Uterus (tissue), 4 donors: ENCODE results near the gene OCA2. TPM values are rescaled to one million over a fixed set of nuclear protein-coding genes. Genes with fewer than 3 reads are reported as not detected.

Experiments used
- DNase-seq, 2 donors: peaks; one replicate each; pipeline ENCODE4 v3.0.0-alpha.2; 2019 to 2020
- H3K27ac ChIP-seq, 2 donors: fragments of 200-600 bp; sonication (generic); 1 replicate in 1 of 2; 2 replicates in 1 of 2; pipeline ENCODE4 v1.5.1; 2016 to 2018
- H3K27me3 ChIP-seq, 2 donors: fragments of 200-600 bp; sonication (generic); one replicate each; pipeline ENCODE4 v1.5.1; 2018 to 2019; ENCODE audit warnings: control low read depth in 1 of 2
- H3K36me3 ChIP-seq, 2 donors: fragments of 200-600 bp; sonication (generic); one replicate each; pipeline ENCODE4 v1.5.1; 2019; ENCODE audit warnings: control low read depth in 1 of 2
- H3K4me1 ChIP-seq, 2 donors: fragments of 200-600 bp; sonication (generic); one replicate each; pipeline ENCODE4 v1.5.1; 2018 to 2019; ENCODE audit warnings: control low read depth in 1 of 2
- H3K4me3 ChIP-seq, 2 donors: fragments of 200-600 bp; sonication (generic); 1 replicate in 1 of 2; 2 replicates in 1 of 2; pipeline ENCODE4 v1.5.1; 2018 to 2019; ENCODE audit warnings: mild to moderate bottlenecking in 1 of 2
- H3K9me3 ChIP-seq, 2 donors: fragments of 200-600 bp; sonication (generic); one replicate each; pipeline ENCODE4 v1.5.1; 2019; ENCODE audit warnings: control low read depth in 1 of 2
- POLR2A ChIP-seq, 2 donors: fragments of 450-650 bp; IDR thresholded peaks; one replicate each; pipeline ENCODE4 v1.6.1; 2016; ENCODE audit warnings: antibody characterized with exemption in 2 of 2, mild to moderate bottlenecking in 1 of 2, moderate library complexity in 1 of 2
- intact Hi-C: fragments of 100-400 bp; cut with DNase I; formaldehyde crosslinking; loops from one replicate; pipeline ENCODE4 v1.15.1; 2023; ENCODE audit warnings: low total_unique reads
- total RNA-seq, 4 donors: library from RNA; depleted of rRNA in 3 of 4; stranded (reverse); fragments of >200 nt in 3 of 4; gene quantifications; one replicate each; pipeline versions ENCODE4 v1.1.0 to v1.2.4, GENCODE V29; 2014 to 2023
- TF ChIP-seq, protein P1 (sequence below), 4 experiments: fragments of 200-600 bp in 2 of 4; fragments of 450-650 bp in 2 of 4; sonication (generic) in 2 of 4; IDR thresholded peaks; one replicate each; pipeline ENCODE4 v1.5.1; 2016 to 2019; ENCODE audit warnings: antibody characterized with exemption in 4 of 4, mild to moderate bottlenecking in 2 of 4, moderate library complexity in 1 of 4
- donor health status: DM: yes; HTN: yes; CAD: no.

Gene OCA2
- total RNA-seq, 4 donors from 2014 or later: 0.55 to 4.6 TPM; not detected in 2

DNA sequence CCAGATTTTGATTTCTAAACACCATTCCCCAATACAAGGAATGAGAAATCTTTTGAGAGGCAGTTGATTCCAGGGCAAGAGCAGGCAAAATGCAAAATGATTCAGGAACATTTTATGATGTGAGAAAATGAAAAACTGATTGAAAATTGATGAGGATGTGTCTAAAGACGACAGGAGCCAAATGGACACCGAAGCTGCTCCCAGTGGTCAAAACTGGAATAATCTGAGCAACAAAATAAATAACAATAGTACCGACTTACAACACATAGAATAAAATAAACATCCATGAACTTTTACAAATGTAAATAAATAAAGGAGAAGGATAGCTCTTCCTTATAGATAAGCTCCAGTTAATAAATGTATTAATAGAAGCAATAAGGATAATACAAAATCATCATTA, 186.8 kb downstream of the OCA2 start:
- H3K36me3 ChIP-seq: no peaks in the 10 kb centered on the region
- no peak for DNase-seq
- H3K27me3 ChIP-seq: no peaks in the 10 kb centered on the region
- no peaks in the 10 kb centered on the region for H3K4me1 ChIP-seq
- TF ChIP-seq POLR2A (IDR thresholded peaks at IDR 0.05): no peak
- TF ChIP-seq, protein P1, sequence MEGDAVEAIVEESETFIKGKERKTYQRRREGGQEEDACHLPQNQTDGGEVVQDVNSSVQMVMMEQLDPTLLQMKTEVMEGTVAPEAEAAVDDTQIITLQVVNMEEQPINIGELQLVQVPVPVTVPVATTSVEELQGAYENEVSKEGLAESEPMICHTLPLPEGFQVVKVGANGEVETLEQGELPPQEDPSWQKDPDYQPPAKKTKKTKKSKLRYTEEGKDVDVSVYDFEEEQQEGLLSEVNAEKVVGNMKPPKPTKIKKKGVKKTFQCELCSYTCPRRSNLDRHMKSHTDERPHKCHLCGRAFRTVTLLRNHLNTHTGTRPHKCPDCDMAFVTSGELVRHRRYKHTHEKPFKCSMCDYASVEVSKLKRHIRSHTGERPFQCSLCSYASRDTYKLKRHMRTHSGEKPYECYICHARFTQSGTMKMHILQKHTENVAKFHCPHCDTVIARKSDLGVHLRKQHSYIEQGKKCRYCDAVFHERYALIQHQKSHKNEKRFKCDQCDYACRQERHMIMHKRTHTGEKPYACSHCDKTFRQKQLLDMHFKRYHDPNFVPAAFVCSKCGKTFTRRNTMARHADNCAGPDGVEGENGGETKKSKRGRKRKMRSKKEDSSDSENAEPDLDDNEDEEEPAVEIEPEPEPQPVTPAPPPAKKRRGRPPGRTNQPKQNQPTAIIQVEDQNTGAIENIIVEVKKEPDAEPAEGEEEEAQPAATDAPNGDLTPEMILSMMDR (IDR thresholded peaks at IDR 0.05): no peak
- intact Hi-C loops: no loop called here
- H3K9me3 ChIP-seq: no peaks in the 10 kb centered on the region
- H3K4me3 ChIP-seq: no peak overlapping the region
- H3K27ac ChIP-seq: no peak overlapping the region

DNA sequence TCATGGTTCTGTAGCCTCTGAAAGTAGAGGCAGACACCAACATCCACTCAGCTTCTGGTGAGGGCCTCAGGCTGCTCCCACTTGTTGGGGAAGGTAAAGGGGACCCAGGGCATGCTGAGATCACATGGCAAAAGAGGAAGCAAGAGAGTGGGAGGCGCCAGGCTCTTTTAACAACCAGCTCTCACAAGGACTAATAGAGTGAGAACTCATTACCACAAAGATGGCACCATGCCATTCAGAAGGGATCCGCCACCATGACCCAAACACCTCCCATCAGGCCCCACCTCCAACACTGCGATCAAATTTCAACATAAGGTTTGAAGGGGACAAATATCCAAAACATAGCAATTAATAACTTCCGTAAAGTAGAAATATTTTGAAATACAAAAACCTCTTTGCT, 192.3 kb downstream of the OCA2 start:
- Histone ChIP-seq H3K9me3 (no peaks in the 10 kb centered on the region), H3K4me3 (no peak overlapping the region), H3K4me1 (no peaks in the 10 kb centered on the region), H3K27ac (no peak overlapping the region), H3K27me3 (no peaks in the 10 kb centered on the region), H3K36me3 (no peaks in the 10 kb centered on the region)
- TF ChIP-seq, protein P1 (IDR thresholded peaks at IDR 0.05): no peak
- TF ChIP-seq POLR2A (IDR thresholded peaks at IDR 0.05): no peak
- intact Hi-C loops: no loop called here
- no peak for DNase-seq

DNA sequence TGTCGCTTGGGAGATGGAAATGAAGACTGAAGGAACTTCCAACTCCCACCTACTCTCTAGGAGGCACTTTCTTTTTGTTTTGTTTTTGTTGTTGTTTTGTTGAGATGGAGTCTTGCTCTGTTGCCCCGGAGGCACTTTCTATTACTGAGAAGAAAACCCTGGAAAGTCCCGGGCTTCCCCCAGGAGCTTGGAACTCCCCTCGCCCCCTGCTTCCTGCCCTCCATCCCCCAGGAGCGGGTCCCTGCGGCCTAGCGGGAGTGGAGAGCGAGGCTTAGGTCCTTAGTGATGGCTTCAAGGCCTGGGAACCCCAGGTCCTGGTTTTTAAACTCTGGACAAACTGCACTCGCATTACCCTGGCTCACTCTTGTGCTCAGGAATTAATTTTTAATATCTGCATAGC, 195.7 kb downstream of the OCA2 start:
- no peaks in the 10 kb centered on the region for H3K27me3 ChIP-seq
- no peak for DNase-seq
- TF ChIP-seq POLR2A (IDR thresholded peaks at IDR 0.05): no peak
- TF ChIP-seq, protein P1 (IDR thresholded peaks at IDR 0.05): no peak
- no peaks in the 10 kb centered on the region for H3K9me3 ChIP-seq
- H3K36me3 ChIP-seq: no peaks in the 10 kb centered on the region
- no peak overlapping the region for H3K27ac ChIP-seq
- no peaks in the 10 kb centered on the region for H3K4me1 ChIP-seq
- intact Hi-C loops: no loop called here
- no peak overlapping the region for H3K4me3 ChIP-seq

DNA sequence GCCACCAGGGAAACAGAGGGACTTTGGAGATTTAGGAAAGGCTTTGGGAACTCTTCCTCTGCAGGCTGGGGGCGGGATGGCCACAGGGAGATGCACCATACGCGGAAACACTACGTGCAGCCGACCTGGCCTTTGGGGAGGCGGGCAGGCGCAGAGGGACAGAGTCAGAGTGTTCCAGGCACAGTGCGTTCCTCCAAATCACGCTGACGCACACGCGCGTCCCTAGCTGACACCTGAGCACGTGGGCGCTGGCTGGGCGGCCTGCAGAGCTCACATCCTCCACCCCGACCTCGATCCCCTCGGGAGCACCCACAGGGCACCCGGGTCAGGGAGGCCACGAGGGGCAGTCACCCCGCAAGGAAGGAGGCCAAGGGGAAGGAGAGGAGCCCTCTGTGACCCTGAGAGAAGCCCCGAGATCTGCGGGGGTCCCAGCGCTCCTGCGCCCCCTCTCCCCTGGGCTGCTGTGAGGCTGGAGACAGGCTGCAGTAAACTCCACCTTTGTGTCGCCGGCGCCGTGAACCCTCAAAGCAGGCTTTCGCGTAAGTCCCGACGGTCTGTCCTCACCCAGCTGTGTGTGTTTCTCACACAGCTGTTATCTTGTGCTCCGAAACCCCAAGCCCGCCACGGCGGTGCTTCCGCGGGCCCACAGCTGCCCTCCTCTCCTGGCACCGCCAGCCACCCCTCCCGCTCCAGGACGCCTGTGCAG, 196.3 kb downstream of the OCA2 start:
- no peaks in the 10 kb centered on the region for H3K27me3 ChIP-seq
- DNase-seq: no peak
- H3K27ac ChIP-seq: no peak overlapping the region
- TF ChIP-seq, protein P1 (IDR thresholded peaks at IDR 0.05): no peak
- TF ChIP-seq POLR2A (IDR thresholded peaks at IDR 0.05): no peak
- no peaks in the 10 kb centered on the region for H3K4me1 ChIP-seq
- no peaks in the 10 kb centered on the region for H3K36me3 ChIP-seq
- H3K4me3 ChIP-seq: no peak overlapping the region
- intact Hi-C loops: no loop called here
- no peaks in the 10 kb centered on the region for H3K9me3 ChIP-seq

DNA sequence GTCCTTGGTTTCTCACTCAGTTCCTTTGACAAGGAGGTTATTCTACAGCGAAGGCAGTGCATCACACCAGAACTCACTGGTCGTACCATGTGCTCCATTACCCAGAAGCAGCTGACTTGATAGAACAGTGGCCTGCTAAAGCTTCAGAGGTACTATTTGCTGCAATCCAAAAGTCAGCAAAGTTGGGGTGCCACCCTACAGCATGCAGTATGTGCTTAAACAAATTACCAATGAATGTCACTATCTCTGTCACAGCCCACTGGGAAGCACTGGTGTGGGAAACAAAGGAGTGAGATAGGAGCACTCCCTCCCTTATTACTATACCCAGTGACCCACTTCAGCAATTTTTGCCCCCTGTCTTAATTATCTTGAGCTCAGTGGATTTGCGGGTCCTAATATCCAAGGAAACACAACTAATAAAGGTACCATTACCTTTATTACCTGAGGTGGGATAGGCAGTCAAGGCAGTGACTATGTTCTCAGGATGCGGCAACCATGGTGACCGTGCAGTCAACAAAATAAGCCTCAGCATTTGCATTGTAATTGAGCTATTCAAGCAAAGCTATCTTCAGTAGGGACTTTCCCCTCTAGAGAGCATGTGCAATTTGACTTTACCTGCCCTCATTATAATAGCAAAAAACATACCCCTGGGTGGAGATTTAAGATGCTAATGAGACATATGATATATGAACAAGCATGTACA, 199.4 kb downstream of the OCA2 start:
- no peak for TF ChIP-seq POLR2A (IDR thresholded peaks at IDR 0.05)
- TF ChIP-seq, protein P1 (IDR thresholded peaks at IDR 0.05): no peak
- Histone ChIP-seq H3K27me3 (no peaks in the 10 kb centered on the region), H3K4me3 (no peak overlapping the region), H3K9me3 (no peaks in the 10 kb centered on the region), H3K36me3 (no peaks in the 10 kb centered on the region), H3K4me1 (no peaks in the 10 kb centered on the region), H3K27ac (no peak overlapping the region)
- no peak for DNase-seq
- intact Hi-C loops: no loop called here
